Measurements from ENCODE around the gene CLSTN2. TPM values are rescaled to one million over a fixed set of nuclear protein-coding genes. Genes with fewer than 3 reads are reported as not detected.

CLSTN2 gene
- total and polyA plus RNA-seq, 2 of the 4 experiments (the other 2 are of a cell fraction) = under 0.01 to 0.07 TPM

GRCh38 chr3:140580746-140581145, 645.8 kb downstream of the CLSTN2 start:
- no CpG with 5 or more reads among the region's 1 CpG for WGBS, 2 experiments (ENCODE audit: extremely low coverage in 2 of 2, insufficient read length in 1 of 2)
- Histone ChIP-seq H3K14ac (replicated peaks; ENCODE audit: low read depth, low read length) (no peak overlapping the region), H4K5ac (ENCODE audit: low read depth, low read length) (no peak overlapping the region), H3K27me3 (ENCODE audit: control insufficient read depth, insufficient read depth, low read length) (no peaks in the 10 kb centered on the region), H3K9me1 (ENCODE audit: insufficient read depth, low read length) (no peaks in the 10 kb centered on the region), H3K9ac (ENCODE audit: low read depth, low read length) (no peak overlapping the region), H2BK20ac (ENCODE audit: low read depth, low read length) (no peak overlapping the region), H3K56ac (ENCODE audit: extremely low read depth, insufficient read depth, low read length) (no peak overlapping the region), H3K23ac (ENCODE audit: low read depth, low read length) (no peak overlapping the region), H3K4me1 (ENCODE audit: control insufficient read depth, insufficient read depth, low read length) (no peaks in the 10 kb centered on the region), H3K9me3 (ENCODE audit: control insufficient read depth, insufficient read depth, low read length) (no peaks in the 10 kb centered on the region; the same call in 1 of the 2 replicates), H3K79me1 (ENCODE audit: low read depth in 1 of 2, low read length in 2 of 2) (no peaks in the 10 kb centered on the region), H3K4me2 (ENCODE audit: low read depth, low read length) (no peak overlapping the region), H2AK9ac (replicated peaks; ENCODE audit: low read depth, low read length, poor library complexity) (no peak overlapping the region), H3K4ac (ENCODE audit: low read depth, low read length) (no peak overlapping the region), H3K18ac (ENCODE audit: low read depth, low read length) (no peak overlapping the region), H4K8ac (ENCODE audit: low read depth in 2 of 2, low read length in 2 of 2) (no peak overlapping the region), H4K20me1 (ENCODE audit: insufficient read depth, low read length) (no peaks in the 10 kb centered on the region), H3K4me3 (ENCODE audit: insufficient read depth, low read depth, low read length) (no peak overlapping the region), H2BK120ac (ENCODE audit: low read depth, low read length) (no peak overlapping the region), H2BK5ac (ENCODE audit: low read depth, low read length, poor library complexity, severe bottlenecking) (no peak overlapping the region), H3K36me3 (ENCODE audit: control insufficient read depth, insufficient read depth, low read length) (no peaks in the 10 kb centered on the region), H2AFZ (replicated peaks; ENCODE audit: low read length, poor library complexity) (no peak overlapping the region), H2BK15ac (ENCODE audit: low read depth, low read length) (no peak overlapping the region), H2AK5ac (ENCODE audit: low read depth, low read length) (no peak overlapping the region), H3K27ac (ENCODE audit: insufficient read depth, low read length) (no peak overlapping the region), H4K91ac (ENCODE audit: insufficient read depth, low read depth, low read length) (no peak overlapping the region)
- CTCF ChIA-PET = no interaction called here
- ATAC-seq (ENCODE audit: low read depth) (no peak), DNase-seq (no peak)
- dilution Hi-C loops (cut with HindIII; ENCODE audit: low sequenced_read_pairs, unreplicated experiment) (no loop called here), in situ Hi-C loops (cut with MboI; ENCODE audit: low sequenced_read_pairs) (no loop called here), intact Hi-C loops (cut with micrococcal nuclease) (no loop called here)
- no TSS peak for BruUV-seq (replicated peaks)
- TF ChIP-seq POLR2A (IDR thresholded peaks at IDR 0.05; ENCODE audit: low read depth, low read length) (no peak), CHD1 (IDR thresholded peaks at IDR 0.05; ENCODE audit: low read depth, low read length) (no peak), RCOR1 (IDR thresholded peaks at IDR 0.05; ENCODE audit: insufficient replicate concordance, low read length) (no peak), CEBPB (IDR thresholded peaks at IDR 0.05; ENCODE audit: low read depth, low read length) (no peak), SMC3 (IDR thresholded peaks at IDR 0.05; ENCODE audit: low read depth, low read length) (no peak)
- POLR2A ChIA-PET (ENCODE audit: unreplicated experiment) = no interaction called here

Measured in IMR-90 (cell line).